ENCODE measurements around the gene IMP4. TPM values are rescaled to one million over a fixed set of nuclear protein-coding genes. Genes with fewer than 3 reads are reported as not detected.
A peak's percentile ranks its signal among the peaks of the same experiment; 100 is the strongest.

IMP4 gene
- total RNA-seq, 1 experiment from 2014 or later: 120 TPM

DNA sequence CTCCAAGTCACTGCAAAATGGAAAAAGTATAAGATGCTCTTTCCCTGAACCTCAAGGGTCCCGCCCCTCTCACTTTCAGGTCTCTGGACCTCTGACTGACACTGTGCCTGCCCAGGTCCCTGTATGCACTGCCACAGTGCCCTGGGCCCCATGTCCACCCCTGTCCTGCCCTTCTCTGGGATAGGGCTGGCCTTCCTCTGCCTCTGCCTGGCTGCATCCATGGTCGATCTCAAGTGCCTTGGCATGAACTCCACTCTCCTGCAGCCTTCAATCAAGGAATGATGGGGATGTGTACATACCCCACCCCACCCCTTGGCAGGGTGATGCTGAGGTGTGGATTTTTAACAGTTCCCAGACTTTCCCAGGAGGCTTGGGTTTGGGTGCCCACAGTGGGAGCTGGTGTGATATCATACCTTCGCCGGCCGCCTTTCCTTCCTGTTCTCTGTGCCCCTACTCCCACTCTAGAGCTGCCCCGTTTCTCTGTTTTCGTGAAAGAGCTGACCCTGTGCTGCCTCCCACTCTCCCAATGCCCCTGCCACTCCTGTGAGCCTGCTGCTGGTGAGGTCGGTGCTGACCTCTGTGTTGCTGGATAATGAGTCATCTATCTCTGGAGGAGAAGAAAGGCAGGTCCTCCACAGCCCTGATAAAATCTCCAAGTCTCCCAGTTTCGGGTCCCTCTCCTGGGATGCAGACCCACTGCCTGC is 32.0 kb downstream of the IMP4 start:
- peaks cover 23% of the 10 kb centered on the region for H3K4me1 Mint-ChIP-seq (ENCODE audit: low read depth, unreplicated experiment)

DNA sequence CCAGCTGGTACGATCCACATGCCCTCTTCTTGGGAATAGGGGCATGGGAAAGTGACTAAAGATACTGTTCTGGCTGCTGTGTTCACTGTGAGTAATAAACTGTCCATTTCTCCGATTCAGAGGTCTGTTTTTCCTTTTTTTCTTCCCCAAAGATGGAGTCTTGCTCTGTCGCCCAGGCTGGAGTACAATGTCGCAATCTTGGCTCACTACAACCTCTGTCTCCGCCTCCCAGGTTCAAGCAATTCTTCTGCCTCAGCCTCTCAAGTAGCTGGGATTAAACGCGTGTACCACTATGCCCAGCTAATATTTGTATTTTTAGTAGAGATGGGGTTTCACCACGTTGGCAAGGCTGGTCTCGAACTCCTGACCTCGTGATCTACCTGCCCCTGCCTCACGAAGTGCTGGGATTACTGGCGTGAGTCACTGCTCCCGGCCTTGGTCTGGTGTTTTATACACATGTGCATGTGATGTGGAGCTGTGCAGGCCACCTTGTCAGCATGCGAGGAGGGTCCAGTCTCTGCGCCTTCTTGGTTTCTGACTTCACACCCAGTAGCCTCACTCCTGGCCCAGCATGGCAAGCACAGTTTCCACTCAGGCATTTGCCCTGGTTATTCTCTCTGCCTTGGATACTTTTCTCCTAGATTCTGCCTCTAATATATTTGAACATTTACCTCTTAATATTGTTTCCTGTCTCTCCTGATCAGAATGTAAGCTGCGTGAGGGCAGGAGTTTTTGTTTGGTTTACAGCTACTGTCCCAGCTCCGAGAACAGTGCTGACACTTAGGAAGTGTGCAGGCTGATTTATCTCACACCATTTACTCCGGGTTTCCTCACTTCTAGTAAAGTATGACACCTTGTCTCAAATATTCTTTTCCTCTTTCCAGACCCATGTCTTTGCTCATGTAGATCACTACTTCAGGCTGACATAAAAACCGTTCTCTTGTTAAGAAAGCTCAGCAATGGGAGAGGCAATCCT is 32.9 kb downstream of the IMP4 start:
- Histone ChIP-seq H3K9me3 (no peaks in the 10 kb centered on the region), H3K36me3 (ENCODE audit: control insufficient read depth, insufficient read depth, low read length) (no peaks in the 10 kb centered on the region; the same call in 1 of the 2 replicates), H3K27me3 (replicated peaks; ENCODE audit: control insufficient read depth, insufficient read depth, low read length) (no peaks in the 10 kb centered on the region), H3K4me3 (ENCODE audit: low read depth, low read length) (no peak overlapping the region), H3K4me1 (peaks cover 6% of the 10 kb centered on the region)
- H3K27me3 Mint-ChIP-seq (ENCODE audit: insufficient read depth, unreplicated experiment): no peaks in the 10 kb centered on the region
- intact Hi-C loops (cut with micrococcal nuclease; ENCODE audit: unreplicated experiment): no loop called here
- ChIA-PET CTCF (no interaction called here), POLR2A (no interaction called here)
- H3K27ac Mint-ChIP-seq (ENCODE audit: unreplicated experiment): peak overlapping the region; percentile 45
- no peak for DNase-seq
- peaks cover 33% of the 10 kb centered on the region for H3K36me3 Mint-ChIP-seq (ENCODE audit: insufficient read depth, unreplicated experiment)
- peaks cover 23% of the 10 kb centered on the region for H3K4me1 Mint-ChIP-seq (ENCODE audit: low read depth, unreplicated experiment)
- H3K9me3 Mint-ChIP-seq (ENCODE audit: unreplicated experiment): no peaks in the 10 kb centered on the region
- H3K4me3 Mint-ChIP-seq (ENCODE audit: unreplicated experiment): peak overlapping the region; percentile 51
- no TSS peak for BruUV-seq (replicated peaks)
- TF ChIP-seq, protein P1, sequence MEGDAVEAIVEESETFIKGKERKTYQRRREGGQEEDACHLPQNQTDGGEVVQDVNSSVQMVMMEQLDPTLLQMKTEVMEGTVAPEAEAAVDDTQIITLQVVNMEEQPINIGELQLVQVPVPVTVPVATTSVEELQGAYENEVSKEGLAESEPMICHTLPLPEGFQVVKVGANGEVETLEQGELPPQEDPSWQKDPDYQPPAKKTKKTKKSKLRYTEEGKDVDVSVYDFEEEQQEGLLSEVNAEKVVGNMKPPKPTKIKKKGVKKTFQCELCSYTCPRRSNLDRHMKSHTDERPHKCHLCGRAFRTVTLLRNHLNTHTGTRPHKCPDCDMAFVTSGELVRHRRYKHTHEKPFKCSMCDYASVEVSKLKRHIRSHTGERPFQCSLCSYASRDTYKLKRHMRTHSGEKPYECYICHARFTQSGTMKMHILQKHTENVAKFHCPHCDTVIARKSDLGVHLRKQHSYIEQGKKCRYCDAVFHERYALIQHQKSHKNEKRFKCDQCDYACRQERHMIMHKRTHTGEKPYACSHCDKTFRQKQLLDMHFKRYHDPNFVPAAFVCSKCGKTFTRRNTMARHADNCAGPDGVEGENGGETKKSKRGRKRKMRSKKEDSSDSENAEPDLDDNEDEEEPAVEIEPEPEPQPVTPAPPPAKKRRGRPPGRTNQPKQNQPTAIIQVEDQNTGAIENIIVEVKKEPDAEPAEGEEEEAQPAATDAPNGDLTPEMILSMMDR (IDR thresholded peaks at IDR 0.05; ENCODE audit: insufficient read depth in 1 of 2, low read depth in 1 of 2, low read length in 1 of 2, severe bottlenecking in 1 of 2, unreplicated experiment in 1 of 2): no peak

More for the DNA sequence above, 32.0 kb downstream of the IMP4 start:
- no peak for DNase-seq
- no peaks in the 10 kb centered on the region for H3K27me3 ChIP-seq (replicated peaks; ENCODE audit: control insufficient read depth, insufficient read depth, low read length)
- CTCF ChIA-PET: no interaction called here
- TF ChIP-seq, protein P1 (IDR thresholded peaks at IDR 0.05; ENCODE audit: insufficient read depth in 1 of 2, low read depth in 1 of 2, low read length in 1 of 2, severe bottlenecking in 1 of 2, unreplicated experiment in 1 of 2): no peak
- H3K4me3 ChIP-seq (ENCODE audit: low read depth, low read length): no peak overlapping the region
- Mint-ChIP-seq H3K36me3 (ENCODE audit: insufficient read depth, unreplicated experiment) (peaks cover 38% of the 10 kb centered on the region), H3K9me3 (ENCODE audit: unreplicated experiment) (no peaks in the 10 kb centered on the region), H3K4me3 (ENCODE audit: unreplicated experiment) (peak overlapping the region; percentile 51), H3K27me3 (ENCODE audit: insufficient read depth, unreplicated experiment) (no peaks in the 10 kb centered on the region), H3K27ac (ENCODE audit: unreplicated experiment) (peak overlapping the region; percentile 45)
- POLR2A ChIA-PET: no interaction called here
- H3K9me3 ChIP-seq: no peaks in the 10 kb centered on the region
- peaks cover 4% of the 10 kb centered on the region; the same call in 1 of the 2 replicates for H3K36me3 ChIP-seq (ENCODE audit: control insufficient read depth, insufficient read depth, low read length)
- intact Hi-C loops (cut with micrococcal nuclease; ENCODE audit: unreplicated experiment): loop anchor here (5.0 kb wide), 1 partner anchor 53 kb away; no protein-coding TSS in a partner anchor
- H3K4me1 ChIP-seq: peaks cover 6% of the 10 kb centered on the region
- BruUV-seq (replicated peaks): no TSS peak
